DMS114 treated with DMSO at 0.1 percent for 48 hours (cell line): Measurements from ENCODE around the gene RNF4.
"Not testable (repeated sequence)": the region's sequence is repeated elsewhere in the genome, so short reads cannot be mapped to it uniquely, and the experiment has no call there.

Experiments
- DNase-seq: peaks from one replicate; lab custom pipeline; 2025; ENCODE audit not compliant: unreplicated experiment; lab: John Stamatoyannopoulos, UW

The RNF4 gene

GRCh38 chr4:2526559-2526958 lies 57.7 kb downstream of the RNF4 start:
- DNase-seq = no peak

- DNase-seq = no peak
Observed at GRCh38 chr4:2534904-2535375, 66.0 kb downstream of the RNF4 start.

GRCh38 chr4:2535376-2536192 lies 66.7 kb downstream of the RNF4 start:
- DNase-seq = no peak

- DNase-seq = peak; percentile 91
Observed at GRCh38 chr4:2536193-2537010, 67.5 kb downstream of the RNF4 start, which contains the start of gene FAM193A. FAM193A (plus strand) TSS chr4:2536647; CDS start chr4:2536916, 269 bp downstream.

- no peak for DNase-seq
Observed at GRCh38 chr4:2537011-2537830, 68.3 kb downstream of the RNF4 start.

GRCh38 chr4:2543580-2544191 lies 74.8 kb downstream of the RNF4 start:
- not testable (repeated sequence) for DNase-seq

GRCh38 chr4:2545321-2546013 lies 76.6 kb downstream of the RNF4 start:
- DNase-seq = no peak

GRCh38 chr4:2546286-2546823 lies 77.4 kb downstream of the RNF4 start:
- DNase-seq = no peak

GRCh38 chr4:2546961-2547691 lies 78.2 kb downstream of the RNF4 start:
- not testable (repeated sequence) for DNase-seq

GRCh38 chr4:2551118-2551517 lies 82.2 kb downstream of the RNF4 start:
- no peak for DNase-seq

GRCh38 chr4:2552806-2553205 lies 83.9 kb downstream of the RNF4 start:
- DNase-seq = no peak

- no peak for DNase-seq
Observed at GRCh38 chr4:2558301-2558700, 89.4 kb downstream of the RNF4 start.

- no peak for DNase-seq
Observed at GRCh38 chr4:2560167-2560566, 91.3 kb downstream of the RNF4 start.
